ENCODE results near the gene ARHGEF28. TPM values are rescaled to one million over a fixed set of nuclear protein-coding genes. Genes with fewer than 3 reads are reported as not detected.

Gene ARHGEF28
- total and polyA plus RNA-seq, 7 experiments from 2014 or later = 0.03 to 0.47 TPM; not detected in 5

- POLR2A ChIA-PET = no interaction called here
- H3K36me3 Mint-ChIP-seq = no peaks in the 10 kb centered on the region
- H3K27me3 ChIP-seq (ENCODE audit: control insufficient read depth in 2 of 2, insufficient read depth in 2 of 2, low read length in 2 of 2) = no peaks in the 10 kb centered on the region
- DNase-seq (no peak), ATAC-seq (no peak)
- no peaks in the 10 kb centered on the region for H3K4me1 ChIP-seq (ENCODE audit: control insufficient read depth in 2 of 2, insufficient read depth in 2 of 2, low read length in 2 of 2)
- H3K27ac ChIP-seq (ENCODE audit: low read depth, low read length) = no peak overlapping the region
- H3K4me1 Mint-ChIP-seq = peaks cover 0 to 2% (median 0%) of the 10 kb centered on the region in 7 donors
- H3K9me3 Mint-ChIP-seq = peaks cover 0 to 8% (median 3%) of the 10 kb centered on the region in 11 donors
- H3K4me3 Mint-ChIP-seq = no peak overlapping the region
- CTCF ChIA-PET = no interaction called here
- intact Hi-C loops (cut with micrococcal nuclease) = no loop called here
- H3K36me3 ChIP-seq (ENCODE audit: control insufficient read depth in 2 of 3, insufficient read depth in 3 of 3, low read length in 3 of 3) = no peaks in the 10 kb centered on the region
- H3K4me3 ChIP-seq (ENCODE audit: low read length) = no peak overlapping the region
- peaks cover 0 to 31% (median 18%) of the 10 kb centered on the region in 5 donors for H3K27me3 Mint-ChIP-seq
- H3K9me3 ChIP-seq (ENCODE audit: control insufficient read depth in 2 of 3, low read length in 3 of 3) = no peaks in the 10 kb centered on the region
- no peak overlapping the region for H3K27ac Mint-ChIP-seq
Observed at GRCh38 chr5:73962801-73963425, 336.9 kb downstream of the ARHGEF28 start.

GRCh38 chr5:73964352-73964865, 338.4 kb downstream of the ARHGEF28 start:
- H3K36me3 Mint-ChIP-seq = no peaks in the 10 kb centered on the region
- Histone ChIP-seq H3K36me3 (ENCODE audit: control insufficient read depth in 2 of 3, insufficient read depth in 3 of 3, low read length in 3 of 3) (no peaks in the 10 kb centered on the region), H3K9me3 (ENCODE audit: control insufficient read depth in 2 of 3, low read length in 3 of 3) (no peaks in the 10 kb centered on the region), H3K27ac (ENCODE audit: low read depth, low read length) (no peak overlapping the region), H3K4me3 (ENCODE audit: low read length) (no peak overlapping the region), H3K27me3 (ENCODE audit: control insufficient read depth in 2 of 2, insufficient read depth in 2 of 2, low read length in 2 of 2) (no peaks in the 10 kb centered on the region), H3K4me1 (ENCODE audit: control insufficient read depth in 2 of 2, insufficient read depth in 2 of 2, low read length in 2 of 2) (no peaks in the 10 kb centered on the region)
- no peak for ATAC-seq
- H3K4me1 Mint-ChIP-seq = peaks cover 0 to 2% (median 0%) of the 10 kb centered on the region in 7 donors
- ChIA-PET POLR2A (no interaction called here), CTCF (no interaction called here)
- H3K4me3 Mint-ChIP-seq = no peak overlapping the region
- no peak overlapping the region for H3K27ac Mint-ChIP-seq
- H3K9me3 Mint-ChIP-seq = peaks cover 0 to 8% (median 3%) of the 10 kb centered on the region in 11 donors
- H3K27me3 Mint-ChIP-seq = peaks cover under 1 to 26% (median 15%) of the 10 kb centered on the region in 5 donors
- DNase-seq = no peak
- intact Hi-C loops (cut with micrococcal nuclease) = no loop called here

DNA sequence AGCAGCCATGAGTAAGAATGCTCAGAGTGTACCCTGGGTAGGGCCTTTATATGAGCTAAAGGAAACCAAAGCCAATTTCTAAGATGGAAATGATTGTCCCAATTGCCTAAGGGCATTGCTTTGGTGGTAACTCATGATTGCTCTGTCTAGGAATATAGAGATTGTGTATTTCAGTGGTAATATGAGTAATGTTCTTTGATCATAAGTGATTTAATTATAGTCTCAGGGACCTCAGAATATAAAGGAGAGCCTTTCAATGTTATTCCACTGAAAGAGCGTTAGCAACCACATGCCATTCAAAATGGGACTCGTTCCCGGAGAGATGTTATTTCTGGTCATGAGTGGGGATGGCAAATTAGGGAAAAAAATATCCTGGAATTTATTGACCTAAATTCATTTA, 340.5 kb downstream of the ARHGEF28 start:
- H3K4me3 ChIP-seq (ENCODE audit: low read length) = no peak overlapping the region
- intact Hi-C loops (cut with micrococcal nuclease) = no loop called here
- no peaks in the 10 kb centered on the region for H3K4me1 ChIP-seq (ENCODE audit: control insufficient read depth in 2 of 2, insufficient read depth in 2 of 2, low read length in 2 of 2)
- H3K27me3 ChIP-seq (ENCODE audit: control insufficient read depth in 2 of 2, insufficient read depth in 2 of 2, low read length in 2 of 2) = no peaks in the 10 kb centered on the region
- ATAC-seq (no peak), DNase-seq (no peak)
- Mint-ChIP-seq H3K27ac (no peak overlapping the region), H3K9me3 (peaks cover 0 to 8% (median 3%) of the 10 kb centered on the region in 11 donors), H3K27me3 (peaks cover 2 to 19% (median 13%) of the 10 kb centered on the region in 5 donors), H3K36me3 (no peaks in the 10 kb centered on the region), H3K4me3 (no peak overlapping the region), H3K4me1 (no peaks in the 10 kb centered on the region)
- H3K27ac ChIP-seq (ENCODE audit: low read depth, low read length) = no peak overlapping the region
- POLR2A ChIA-PET = no interaction called here
- no peaks in the 10 kb centered on the region for H3K9me3 ChIP-seq (ENCODE audit: control insufficient read depth in 2 of 3, low read length in 3 of 3)
- no peaks in the 10 kb centered on the region for H3K36me3 ChIP-seq (ENCODE audit: control insufficient read depth in 2 of 3, insufficient read depth in 3 of 3, low read length in 3 of 3)
- CTCF ChIA-PET = no interaction called here

DNA sequence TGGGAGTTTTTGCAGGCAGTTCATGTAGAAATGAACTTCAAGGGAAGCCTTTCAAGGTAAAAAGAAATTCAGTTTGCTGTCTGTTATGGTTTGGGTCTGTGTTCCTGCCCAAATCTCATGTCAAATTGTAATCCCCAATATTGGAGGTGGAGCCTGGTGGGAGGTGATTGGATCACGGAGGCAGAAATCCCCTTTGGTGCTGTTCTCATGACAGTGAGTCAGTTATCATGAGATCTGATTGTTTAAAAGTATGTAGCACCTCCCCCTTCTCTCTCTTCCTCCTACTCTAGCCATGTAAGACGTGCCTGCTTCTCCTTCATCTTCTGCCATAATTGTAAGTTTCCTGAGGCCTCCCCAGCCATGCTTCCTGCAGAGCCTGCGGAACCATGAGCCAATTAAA, 341.4 kb downstream of the ARHGEF28 start:
- Mint-ChIP-seq H3K4me3 (no peak overlapping the region), H3K9me3 (peaks cover 0 to 8% (median 3%) of the 10 kb centered on the region in 11 donors), H3K36me3 (no peaks in the 10 kb centered on the region), H3K27me3 (peaks cover 2 to 19% (median 11%) of the 10 kb centered on the region in 5 donors), H3K4me1 (no peaks in the 10 kb centered on the region), H3K27ac (no peak overlapping the region)
- Histone ChIP-seq H3K4me1 (ENCODE audit: control insufficient read depth in 2 of 2, insufficient read depth in 2 of 2, low read length in 2 of 2) (no peaks in the 10 kb centered on the region), H3K36me3 (ENCODE audit: control insufficient read depth in 2 of 3, insufficient read depth in 3 of 3, low read length in 3 of 3) (no peaks in the 10 kb centered on the region), H3K9me3 (ENCODE audit: control insufficient read depth in 2 of 3, low read length in 3 of 3) (no peaks in the 10 kb centered on the region), H3K27ac (ENCODE audit: low read depth, low read length) (no peak overlapping the region), H3K4me3 (ENCODE audit: low read length) (no peak overlapping the region), H3K27me3 (ENCODE audit: control insufficient read depth in 2 of 2, insufficient read depth in 2 of 2, low read length in 2 of 2) (no peaks in the 10 kb centered on the region)
- intact Hi-C loops (cut with micrococcal nuclease) = no loop called here
- ChIA-PET POLR2A (no interaction called here), CTCF (no interaction called here)
- ATAC-seq = no peak
- DNase-seq = no peak

GRCh38 chr5:73968246-73968645, 342.2 kb downstream of the ARHGEF28 start:
- ATAC-seq = no peak
- Histone ChIP-seq H3K27ac (ENCODE audit: low read depth, low read length) (no peak overlapping the region), H3K9me3 (ENCODE audit: control insufficient read depth in 2 of 3, low read length in 3 of 3) (no peaks in the 10 kb centered on the region), H3K36me3 (ENCODE audit: control insufficient read depth in 2 of 3, insufficient read depth in 3 of 3, low read length in 3 of 3) (no peaks in the 10 kb centered on the region), H3K4me1 (ENCODE audit: control insufficient read depth in 2 of 2, insufficient read depth in 2 of 2, low read length in 2 of 2) (no peaks in the 10 kb centered on the region), H3K4me3 (ENCODE audit: low read length) (no peak overlapping the region), H3K27me3 (ENCODE audit: control insufficient read depth in 2 of 2, insufficient read depth in 2 of 2, low read length in 2 of 2) (no peaks in the 10 kb centered on the region)
- DNase-seq = no peak
- peaks cover 0 to 8% (median 3%) of the 10 kb centered on the region in 11 donors for H3K9me3 Mint-ChIP-seq
- intact Hi-C loops (cut with micrococcal nuclease) = no loop called here
- CTCF ChIA-PET = no interaction called here
- H3K36me3 Mint-ChIP-seq = no peaks in the 10 kb centered on the region
- peaks cover 2 to 19% (median 9%) of the 10 kb centered on the region in 5 donors for H3K27me3 Mint-ChIP-seq
- POLR2A ChIA-PET = no interaction called here
- no peaks in the 10 kb centered on the region for H3K4me1 Mint-ChIP-seq
- H3K4me3 Mint-ChIP-seq = no peak overlapping the region
- no peak overlapping the region for H3K27ac Mint-ChIP-seq

DNA sequence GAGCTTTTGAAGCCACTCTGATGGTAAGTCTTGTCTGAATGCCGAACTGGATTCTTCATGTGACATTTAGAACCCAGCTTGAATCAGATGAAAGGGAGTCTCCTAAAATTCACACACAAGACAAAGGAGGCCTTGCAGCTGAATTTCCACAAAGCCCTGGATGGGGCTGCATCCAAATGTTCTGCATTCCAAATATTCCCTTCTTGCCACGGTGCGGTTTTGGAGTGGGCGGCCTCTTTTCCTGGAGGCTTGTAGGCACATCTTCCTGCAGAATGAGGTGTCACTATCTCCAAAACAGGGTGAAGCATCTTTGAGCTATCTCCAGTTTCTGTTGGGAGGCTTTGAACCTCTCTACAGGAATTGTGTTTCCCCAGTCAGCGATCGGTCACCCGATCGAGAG, 342.7 kb downstream of the ARHGEF28 start:
- no peak overlapping the region for H3K4me3 Mint-ChIP-seq
- H3K36me3 Mint-ChIP-seq = no peaks in the 10 kb centered on the region
- Histone ChIP-seq H3K9me3 (ENCODE audit: control insufficient read depth in 2 of 3, low read length in 3 of 3) (no peaks in the 10 kb centered on the region), H3K27ac (ENCODE audit: low read depth, low read length) (no peak overlapping the region), H3K4me1 (ENCODE audit: control insufficient read depth in 2 of 2, insufficient read depth in 2 of 2, low read length in 2 of 2) (no peaks in the 10 kb centered on the region), H3K27me3 (ENCODE audit: control insufficient read depth in 2 of 2, insufficient read depth in 2 of 2, low read length in 2 of 2) (no peaks in the 10 kb centered on the region), H3K36me3 (ENCODE audit: control insufficient read depth in 2 of 3, insufficient read depth in 3 of 3, low read length in 3 of 3) (no peaks in the 10 kb centered on the region), H3K4me3 (ENCODE audit: low read length) (no peak overlapping the region)
- H3K27ac Mint-ChIP-seq = no peak overlapping the region
- ChIA-PET POLR2A (no interaction called here), CTCF (no interaction called here)
- DNase-seq = no peak
- no peaks in the 10 kb centered on the region for H3K4me1 Mint-ChIP-seq
- no peak for ATAC-seq
- H3K9me3 Mint-ChIP-seq = peaks cover 0 to 8% (median 3%) of the 10 kb centered on the region in 11 donors
- intact Hi-C loops (cut with micrococcal nuclease) = no loop called here
- peaks cover 2 to 19% (median 9%) of the 10 kb centered on the region in 5 donors for H3K27me3 Mint-ChIP-seq

Data from naive thymus-derived CD4-positive, alpha-beta T cell (primary cell).